ENCODE results near the gene CTIF. TPM values are rescaled to one million over a fixed set of nuclear protein-coding genes. Genes with fewer than 3 reads are reported as not detected.

Gene CTIF
- polyA plus RNA-seq, 1 of the 3 experiments (the other 2 are of a cell fraction) = 47.2 TPM

- Histone ChIP-seq H3K36me3 (replicated peaks in 1 of 2; ENCODE audit: control insufficient read depth in 1 of 2, insufficient read depth in 2 of 2, low read length in 1 of 2) (peaks cover 7 to 40% of the 10 kb centered on the region in 2 experiments), H3K9me2 (no peaks in the 10 kb centered on the region), H3K79me2 (ENCODE audit: insufficient read depth) (peaks cover 6% of the 10 kb centered on the region; the same call in 1 of the 2 replicates), H3K4me1 (ENCODE audit: control insufficient read depth in 1 of 2, insufficient read depth in 2 of 2, low read depth in 1 of 2, low read length in 1 of 2) (peaks cover 0 to 31% of the 10 kb centered on the region in 2 experiments; a peak in 2 of 4 replicates), H3K4me2 (no peak overlapping the region), H3K27me3 (ENCODE audit: insufficient read depth) (no peaks in the 10 kb centered on the region), H3F3A (replicated peaks; ENCODE audit: insufficient read depth) (no peaks in the 10 kb centered on the region), H4K20me1 (ENCODE audit: insufficient read depth) (no peaks in the 10 kb centered on the region), H2AFZ (ENCODE audit: low read depth) (no peak overlapping the region), H3K4me3 (ENCODE audit: low read depth in 2 of 2, low read length in 1 of 2) (no peak overlapping the region), H3K27ac (ENCODE audit: low read depth in 2 of 2, low read length in 1 of 2) (peak overlapping the region in 1 of 2 experiments; percentile 16; a peak in 2 of 4 replicates), H3K9me3 (no peaks in the 10 kb centered on the region), H3K9ac (no peak overlapping the region)
- TF ChIP-seq FOXM1 (IDR thresholded peaks at IDR 0.05; ENCODE audit: low read depth) (no peak), NFIC (IDR thresholded peaks at IDR 0.05; ENCODE audit: borderline replicate concordance) (no peak)
- CTCF ChIA-PET = interaction anchor here (0.6 to 1.0 kb wide), 3 partner anchors 13 to 94 kb away, joined by 3 to 4 read pairs (median 3); no protein-coding TSS in a partner anchor
- WGBS (ENCODE audit: low lambda C conversion rate) = 81% methylated on average over 4 of the region's 4 CpGs
- DNase-seq = no peak
- POLR2A ChIA-PET = no interaction called here
These were observed 217.8 kb downstream of the CTIF start for GRCh38 chr18:48756511-48757226.

GRCh38 chr18:48757367-48757766, 218.5 kb downstream of the CTIF start:
- Histone ChIP-seq H3K27ac (ENCODE audit: low read depth in 2 of 2, low read length in 1 of 2) (peak overlapping the region in 1 of 2 experiments; percentile 44; a peak in 2 of 4 replicates), H3K9me3 (no peaks in the 10 kb centered on the region), H3K9ac (no peak overlapping the region), H3K4me1 (ENCODE audit: control insufficient read depth in 1 of 2, insufficient read depth in 2 of 2, low read depth in 1 of 2, low read length in 1 of 2) (peaks cover 0 to 24% of the 10 kb centered on the region in 2 experiments; a peak in 2 of 4 replicates), H3K79me2 (ENCODE audit: insufficient read depth) (peaks cover 3% of the 10 kb centered on the region; the same call in 1 of the 2 replicates), H3K9me2 (no peaks in the 10 kb centered on the region), H2AFZ (ENCODE audit: low read depth) (no peak overlapping the region), H3K4me3 (ENCODE audit: low read depth in 2 of 2, low read length in 1 of 2) (no peak overlapping the region), H4K20me1 (ENCODE audit: insufficient read depth) (no peaks in the 10 kb centered on the region), H3K27me3 (ENCODE audit: insufficient read depth) (no peaks in the 10 kb centered on the region), H3K4me2 (no peak overlapping the region), H3K36me3 (replicated peaks in 1 of 2; ENCODE audit: control insufficient read depth in 1 of 2, insufficient read depth in 2 of 2, low read length in 1 of 2) (peaks cover 7 to 44% of the 10 kb centered on the region in 2 experiments), H3F3A (replicated peaks; ENCODE audit: insufficient read depth) (no peaks in the 10 kb centered on the region)
- ChIA-PET POLR2A (no interaction called here), CTCF (no interaction called here)
- WGBS (ENCODE audit: low lambda C conversion rate) = 96% methylated on average over 6 of the region's 6 CpGs
- DNase-seq = no peak
- no peak for TF ChIP-seq EP300 (IDR thresholded peaks at IDR 0.05; ENCODE audit: borderline replicate concordance in 1 of 2, low read depth in 1 of 2, low read length in 1 of 2)

GRCh38 chr18:48757906-48758305, 219.1 kb downstream of the CTIF start:
- Histone ChIP-seq H3F3A (replicated peaks; ENCODE audit: insufficient read depth) (no peaks in the 10 kb centered on the region), H3K27ac (ENCODE audit: low read depth in 2 of 2, low read length in 1 of 2) (no peak overlapping the region; a peak in 1 of 4 replicates), H3K9me3 (no peaks in the 10 kb centered on the region), H3K36me3 (replicated peaks in 1 of 2; ENCODE audit: control insufficient read depth in 1 of 2, insufficient read depth in 2 of 2, low read length in 1 of 2) (peaks cover 7 to 48% of the 10 kb centered on the region in 2 experiments), H3K4me1 (ENCODE audit: control insufficient read depth in 1 of 2, insufficient read depth in 2 of 2, low read depth in 1 of 2, low read length in 1 of 2) (peaks cover 0 to 19% of the 10 kb centered on the region in 2 experiments; a peak in 2 of 4 replicates), H3K9ac (no peak overlapping the region), H3K79me2 (ENCODE audit: insufficient read depth) (0 out of 2 replicates have a peak, but pooled peaks cover 3% of the 10 kb centered on the region), H2AFZ (ENCODE audit: low read depth) (no peak overlapping the region), H3K9me2 (no peaks in the 10 kb centered on the region), H3K4me2 (no peak overlapping the region), H3K27me3 (ENCODE audit: insufficient read depth) (no peaks in the 10 kb centered on the region), H3K4me3 (ENCODE audit: low read depth in 2 of 2, low read length in 1 of 2) (no peak overlapping the region), H4K20me1 (ENCODE audit: insufficient read depth) (no peaks in the 10 kb centered on the region)
- WGBS (ENCODE audit: low lambda C conversion rate) = 100% methylated on average over 5 of the region's 13 CpGs
- CTCF ChIA-PET = no interaction called here
- DNase-seq = no peak
- POLR2A ChIA-PET = no interaction called here
- no peak for TF ChIP-seq USF2 (IDR thresholded peaks at IDR 0.05; ENCODE audit: borderline replicate concordance, low read depth, low read length)
- no peak for TF ChIP-seq MXI1 (IDR thresholded peaks at IDR 0.05; ENCODE audit: low read depth, low read length)
- no peak for TF ChIP-seq USF1 (IDR thresholded peaks at IDR 0.05; ENCODE audit: borderline replicate concordance, low read depth)
- no peak for TF ChIP-seq EZH2phosphoT487 (IDR thresholded peaks at IDR 0.05; ENCODE audit: borderline replicate concordance, low read depth)
- TF ChIP-seq YY1 (IDR thresholded peaks at IDR 0.05; ENCODE audit: low read depth) = no peak
- TF ChIP-seq ZBTB33 (IDR thresholded peaks at IDR 0.05; ENCODE audit: borderline replicate concordance, low read depth) = no peak
- no peak for TF ChIP-seq RCOR1 (IDR thresholded peaks at IDR 0.05; ENCODE audit: low read length)

Data from SK-N-SH (cell line).